Measurements from ENCODE around the gene CRYGN. TPM values are rescaled to one million over a fixed set of nuclear protein-coding genes. Genes with fewer than 3 reads are reported as not detected.

Gene CRYGN
- total and polyA plus RNA-seq, 2 experiments from 2014 or later = 0.59 to 1.5 TPM

DNA sequence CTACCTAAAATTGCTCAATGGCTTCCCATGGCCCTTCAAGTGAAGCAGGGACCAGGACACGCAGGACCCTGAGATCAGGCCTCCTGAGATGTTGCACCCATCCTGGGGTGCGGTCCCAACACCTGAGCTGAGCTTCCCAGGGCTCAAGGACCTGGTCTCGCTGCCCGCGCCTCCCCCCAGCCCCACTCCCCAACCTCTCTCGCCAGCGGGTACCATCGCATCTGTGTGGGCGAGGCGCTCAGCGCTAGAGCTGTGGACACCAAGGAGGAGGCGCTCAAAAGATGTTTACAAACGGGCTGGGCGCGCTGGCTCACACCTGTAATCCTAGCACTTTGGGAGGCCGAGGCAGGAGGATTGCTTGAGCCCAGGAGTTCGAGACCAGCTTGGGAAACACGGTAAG is 7.4 kb upstream of the CRYGN start (continued):
- TF ChIP-seq, protein P1, sequence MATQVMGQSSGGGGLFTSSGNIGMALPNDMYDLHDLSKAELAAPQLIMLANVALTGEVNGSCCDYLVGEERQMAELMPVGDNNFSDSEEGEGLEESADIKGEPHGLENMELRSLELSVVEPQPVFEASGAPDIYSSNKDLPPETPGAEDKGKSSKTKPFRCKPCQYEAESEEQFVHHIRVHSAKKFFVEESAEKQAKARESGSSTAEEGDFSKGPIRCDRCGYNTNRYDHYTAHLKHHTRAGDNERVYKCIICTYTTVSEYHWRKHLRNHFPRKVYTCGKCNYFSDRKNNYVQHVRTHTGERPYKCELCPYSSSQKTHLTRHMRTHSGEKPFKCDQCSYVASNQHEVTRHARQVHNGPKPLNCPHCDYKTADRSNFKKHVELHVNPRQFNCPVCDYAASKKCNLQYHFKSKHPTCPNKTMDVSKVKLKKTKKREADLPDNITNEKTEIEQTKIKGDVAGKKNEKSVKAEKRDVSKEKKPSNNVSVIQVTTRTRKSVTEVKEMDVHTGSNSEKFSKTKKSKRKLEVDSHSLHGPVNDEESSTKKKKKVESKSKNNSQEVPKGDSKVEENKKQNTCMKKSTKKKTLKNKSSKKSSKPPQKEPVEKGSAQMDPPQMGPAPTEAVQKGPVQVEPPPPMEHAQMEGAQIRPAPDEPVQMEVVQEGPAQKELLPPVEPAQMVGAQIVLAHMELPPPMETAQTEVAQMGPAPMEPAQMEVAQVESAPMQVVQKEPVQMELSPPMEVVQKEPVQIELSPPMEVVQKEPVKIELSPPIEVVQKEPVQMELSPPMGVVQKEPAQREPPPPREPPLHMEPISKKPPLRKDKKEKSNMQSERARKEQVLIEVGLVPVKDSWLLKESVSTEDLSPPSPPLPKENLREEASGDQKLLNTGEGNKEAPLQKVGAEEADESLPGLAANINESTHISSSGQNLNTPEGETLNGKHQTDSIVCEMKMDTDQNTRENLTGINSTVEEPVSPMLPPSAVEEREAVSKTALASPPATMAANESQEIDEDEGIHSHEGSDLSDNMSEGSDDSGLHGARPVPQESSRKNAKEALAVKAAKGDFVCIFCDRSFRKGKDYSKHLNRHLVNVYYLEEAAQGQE (IDR thresholded peaks at IDR 0.05; ENCODE audit: unreplicated experiment) = no peak
- no peak for TF ChIP-seq ZNF331 (CRISPR knock-in tag; IDR thresholded peaks at IDR 0.05; ENCODE audit: low read depth)
- TF ChIP-seq ZNF114 (CRISPR knock-in tag; IDR thresholded peaks at IDR 0.05) = no peak
- no peak for TF ChIP-seq NANOG (IDR thresholded peaks at IDR 0.05; ENCODE audit: borderline replicate concordance)
- TF ChIP-seq, protein P2, sequence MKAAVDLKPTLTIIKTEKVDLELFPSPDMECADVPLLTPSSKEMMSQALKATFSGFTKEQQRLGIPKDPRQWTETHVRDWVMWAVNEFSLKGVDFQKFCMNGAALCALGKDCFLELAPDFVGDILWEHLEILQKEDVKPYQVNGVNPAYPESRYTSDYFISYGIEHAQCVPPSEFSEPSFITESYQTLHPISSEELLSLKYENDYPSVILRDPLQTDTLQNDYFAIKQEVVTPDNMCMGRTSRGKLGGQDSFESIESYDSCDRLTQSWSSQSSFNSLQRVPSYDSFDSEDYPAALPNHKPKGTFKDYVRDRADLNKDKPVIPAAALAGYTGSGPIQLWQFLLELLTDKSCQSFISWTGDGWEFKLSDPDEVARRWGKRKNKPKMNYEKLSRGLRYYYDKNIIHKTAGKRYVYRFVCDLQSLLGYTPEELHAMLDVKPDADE (IDR thresholded peaks at IDR 0.05) = no peak
- TF ChIP-seq EZH2 (IDR thresholded peaks at IDR 0.05; ENCODE audit: low read depth, unreplicated experiment) = no peak

DNA sequence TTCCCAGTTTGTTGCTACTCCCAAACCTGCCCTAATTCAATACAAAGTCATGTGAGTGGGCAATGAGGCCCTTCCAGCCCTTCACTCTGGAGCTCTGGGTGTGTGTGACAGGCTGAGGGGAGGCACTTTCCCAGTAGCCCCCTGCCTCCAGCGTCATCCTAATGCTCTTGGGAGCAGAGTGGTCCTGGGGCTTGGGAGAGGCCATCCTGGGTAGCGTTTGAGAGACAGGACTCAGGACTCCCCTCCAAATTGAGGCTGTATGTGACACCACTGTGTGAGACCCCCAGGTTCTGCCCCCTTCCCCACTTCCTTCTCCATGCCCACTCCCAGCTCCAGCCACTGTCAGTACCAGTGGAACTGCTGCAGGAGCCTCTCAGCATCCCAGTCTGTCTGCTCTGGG is 6.5 kb upstream of the CRYGN start:
- Mint-ChIP-seq H3K9me3 (no peaks in the 10 kb centered on the region), H3K27ac (no peak overlapping the region), H3K27me3 (ENCODE audit: insufficient read depth, low read depth, poor library complexity) (peaks cover 6% of the 10 kb centered on the region), H3K4me1 (peaks cover 11% of the 10 kb centered on the region), H3K4me3 (no peak overlapping the region), H3K36me3 (ENCODE audit: low read depth) (no peaks in the 10 kb centered on the region; the same call in 2 of the 3 replicates)
- Histone ChIP-seq H3K9me2 (ENCODE audit: insufficient read depth) (no peaks in the 10 kb centered on the region), H3K4me2 (no peak overlapping the region), H3K4me1 (ENCODE audit: insufficient read depth) (peaks cover 6% of the 10 kb centered on the region), H3K27me3 (ENCODE audit: insufficient read depth) (peaks cover 12% of the 10 kb centered on the region), H3K36me3 (ENCODE audit: insufficient read depth) (no peaks in the 10 kb centered on the region), H2AFZ (no peak overlapping the region), H3K79me2 (replicated peaks; ENCODE audit: insufficient read depth) (no peaks in the 10 kb centered on the region), H3K27ac (ENCODE audit: low read depth) (no peak overlapping the region), H3K4me3 (no peak overlapping the region), H4K20me1 (replicated peaks; ENCODE audit: insufficient read depth) (no peaks in the 10 kb centered on the region), H3F3A (replicated peaks; ENCODE audit: low read depth) (0 out of 2 replicates have a peak, but pooled peaks cover 4% of the 10 kb centered on the region)
- no peak for DNase-seq (ENCODE audit: low spot score)
- ATAC-seq = no peak
- TF ChIP-seq EZH2phosphoT487 (IDR thresholded peaks at IDR 0.05; ENCODE audit: unreplicated experiment) = no peak
- TF ChIP-seq ZNF114 (CRISPR knock-in tag; IDR thresholded peaks at IDR 0.05) = no peak
- TF ChIP-seq, protein P1 (IDR thresholded peaks at IDR 0.05; ENCODE audit: unreplicated experiment) = no peak
- no peak for TF ChIP-seq CREB1 (CRISPR knock-in tag; IDR thresholded peaks at IDR 0.05; ENCODE audit: low read depth)
- no peak for TF ChIP-seq STAT1 (IDR thresholded peaks at IDR 0.05; ENCODE audit: unreplicated experiment)
- TF ChIP-seq POLR2AphosphoS5 (IDR thresholded peaks at IDR 0.05; ENCODE audit: low read depth) = no peak
- TF ChIP-seq, protein P2 (IDR thresholded peaks at IDR 0.05) = no peak
- no peak for TF ChIP-seq ZNF331 (CRISPR knock-in tag; IDR thresholded peaks at IDR 0.05; ENCODE audit: low read depth)
- no peak for TF ChIP-seq NANOG (IDR thresholded peaks at IDR 0.05; ENCODE audit: borderline replicate concordance)
- no peak for TF ChIP-seq EZH2 (IDR thresholded peaks at IDR 0.05; ENCODE audit: low read depth, unreplicated experiment)
- no peak for TF ChIP-seq JUNB (IDR thresholded peaks at IDR 0.05; ENCODE audit: unreplicated experiment)

Data from GM23338 (cell line).